ENCODE data around the gene SPOCK1. TPM values are rescaled to one million over a fixed set of nuclear protein-coding genes. Genes with fewer than 3 reads are reported as not detected.

Gene SPOCK1
- total and polyA plus RNA-seq, 2 experiments from 2014 or later, result 8.2 to 10.5 TPM

GRCh38 chr5:136981936-136982335 is 517.2 kb downstream of the SPOCK1 start:
- TF ChIP-seq JUNB (IDR thresholded peaks at IDR 0.05; ENCODE audit: unreplicated experiment), result no peak
- no peak for TF ChIP-seq EZH2 (IDR thresholded peaks at IDR 0.05; ENCODE audit: low read depth, unreplicated experiment)
- no peak for TF ChIP-seq ZNF114 (CRISPR knock-in tag; IDR thresholded peaks at IDR 0.05)
- no peak for TF ChIP-seq CTCF (conservative IDR thresholded peaks at IDR 0.05; ENCODE audit: low read depth in 2 of 2)
- TF ChIP-seq REST (IDR thresholded peaks at IDR 0.05; ENCODE audit: unreplicated experiment), result no peak
- TF ChIP-seq EZH2phosphoT487 (IDR thresholded peaks at IDR 0.05; ENCODE audit: unreplicated experiment), result no peak
- TF ChIP-seq NANOG (IDR thresholded peaks at IDR 0.05; ENCODE audit: borderline replicate concordance), result no peak
- TF ChIP-seq ZNF331 (CRISPR knock-in tag; IDR thresholded peaks at IDR 0.05; ENCODE audit: low read depth), result no peak
- no peak for TF ChIP-seq ZNF462 (CRISPR knock-in tag; IDR thresholded peaks at IDR 0.05)
- no peak overlapping the region for H2AFZ ChIP-seq
- no peaks in the 10 kb centered on the region for H3K9me2 ChIP-seq (ENCODE audit: insufficient read depth)
- H3K27ac Mint-ChIP-seq, result no peak overlapping the region
- no peaks in the 10 kb centered on the region for H3F3A ChIP-seq (replicated peaks; ENCODE audit: low read depth)
- no peaks in the 10 kb centered on the region for H4K20me1 ChIP-seq (replicated peaks; ENCODE audit: insufficient read depth)
- H3K4me3 Mint-ChIP-seq, result no peak overlapping the region
- H3K9me3 Mint-ChIP-seq, result no peaks in the 10 kb centered on the region
- H3K4me3 ChIP-seq, result no peak overlapping the region
- peaks cover 12% of the 10 kb centered on the region for H3K4me1 Mint-ChIP-seq
- H3K27me3 ChIP-seq (ENCODE audit: insufficient read depth), result no peaks in the 10 kb centered on the region
- H3K79me2 ChIP-seq (replicated peaks; ENCODE audit: insufficient read depth), result no peaks in the 10 kb centered on the region
- DNase-seq (ENCODE audit: low spot score) (no peak), ATAC-seq (no peak)
- no peak overlapping the region for H3K27ac ChIP-seq (ENCODE audit: low read depth)
- no peak overlapping the region for H3K4me2 ChIP-seq
- H3K36me3 ChIP-seq (ENCODE audit: insufficient read depth), result no peaks in the 10 kb centered on the region
- H3K4me1 ChIP-seq (ENCODE audit: insufficient read depth), result no peaks in the 10 kb centered on the region
- H3K36me3 Mint-ChIP-seq (ENCODE audit: low read depth), result no peaks in the 10 kb centered on the region
- no peaks in the 10 kb centered on the region for H3K27me3 Mint-ChIP-seq (ENCODE audit: insufficient read depth, low read depth, poor library complexity)

Measured in GM23338 (cell line).